ENCODE results near the gene NXN. TPM values are rescaled to one million over a fixed set of nuclear protein-coding genes. Genes with fewer than 3 reads are reported as not detected.
A peak's percentile ranks its signal among the peaks of the same experiment; 100 is the strongest.

NXN gene
- total RNA-seq, 2 donors from 2014 or later: 2.6 to 16.3 TPM

DNA sequence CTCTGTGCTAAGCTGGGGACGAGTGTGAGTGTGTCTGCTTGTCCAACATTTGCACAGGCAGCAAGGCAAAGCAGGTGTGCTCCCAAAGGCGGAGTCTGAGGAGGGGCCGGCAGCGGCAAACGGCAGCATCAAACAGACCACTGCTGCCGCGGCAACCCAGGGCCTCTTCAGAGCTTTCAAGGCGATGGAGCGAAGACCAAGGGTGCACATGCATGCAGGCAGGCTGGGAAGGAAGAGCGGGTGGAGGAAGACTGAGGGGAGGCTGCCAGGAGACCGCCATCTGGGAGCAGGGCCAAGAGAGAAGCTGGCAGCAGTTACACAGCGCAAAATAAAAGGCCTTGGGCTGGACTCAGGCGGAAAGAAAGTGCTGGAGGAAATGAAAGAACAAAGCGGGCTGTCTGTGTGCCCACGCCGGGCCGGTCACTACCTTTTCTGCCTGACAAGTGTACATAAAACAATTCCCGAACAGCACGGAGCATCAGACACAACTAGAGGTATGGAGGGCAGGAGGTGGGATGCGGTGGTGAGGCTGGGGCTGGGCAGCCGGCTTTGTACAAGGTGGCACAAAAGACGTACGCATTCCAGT is 25.9 kb upstream of the NXN start:
- H3K4me3 ChIP-seq: no peak overlapping the region
- TF ChIP-seq, protein P1, sequence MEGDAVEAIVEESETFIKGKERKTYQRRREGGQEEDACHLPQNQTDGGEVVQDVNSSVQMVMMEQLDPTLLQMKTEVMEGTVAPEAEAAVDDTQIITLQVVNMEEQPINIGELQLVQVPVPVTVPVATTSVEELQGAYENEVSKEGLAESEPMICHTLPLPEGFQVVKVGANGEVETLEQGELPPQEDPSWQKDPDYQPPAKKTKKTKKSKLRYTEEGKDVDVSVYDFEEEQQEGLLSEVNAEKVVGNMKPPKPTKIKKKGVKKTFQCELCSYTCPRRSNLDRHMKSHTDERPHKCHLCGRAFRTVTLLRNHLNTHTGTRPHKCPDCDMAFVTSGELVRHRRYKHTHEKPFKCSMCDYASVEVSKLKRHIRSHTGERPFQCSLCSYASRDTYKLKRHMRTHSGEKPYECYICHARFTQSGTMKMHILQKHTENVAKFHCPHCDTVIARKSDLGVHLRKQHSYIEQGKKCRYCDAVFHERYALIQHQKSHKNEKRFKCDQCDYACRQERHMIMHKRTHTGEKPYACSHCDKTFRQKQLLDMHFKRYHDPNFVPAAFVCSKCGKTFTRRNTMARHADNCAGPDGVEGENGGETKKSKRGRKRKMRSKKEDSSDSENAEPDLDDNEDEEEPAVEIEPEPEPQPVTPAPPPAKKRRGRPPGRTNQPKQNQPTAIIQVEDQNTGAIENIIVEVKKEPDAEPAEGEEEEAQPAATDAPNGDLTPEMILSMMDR (IDR thresholded peaks at IDR 0.05): no peak

DNA sequence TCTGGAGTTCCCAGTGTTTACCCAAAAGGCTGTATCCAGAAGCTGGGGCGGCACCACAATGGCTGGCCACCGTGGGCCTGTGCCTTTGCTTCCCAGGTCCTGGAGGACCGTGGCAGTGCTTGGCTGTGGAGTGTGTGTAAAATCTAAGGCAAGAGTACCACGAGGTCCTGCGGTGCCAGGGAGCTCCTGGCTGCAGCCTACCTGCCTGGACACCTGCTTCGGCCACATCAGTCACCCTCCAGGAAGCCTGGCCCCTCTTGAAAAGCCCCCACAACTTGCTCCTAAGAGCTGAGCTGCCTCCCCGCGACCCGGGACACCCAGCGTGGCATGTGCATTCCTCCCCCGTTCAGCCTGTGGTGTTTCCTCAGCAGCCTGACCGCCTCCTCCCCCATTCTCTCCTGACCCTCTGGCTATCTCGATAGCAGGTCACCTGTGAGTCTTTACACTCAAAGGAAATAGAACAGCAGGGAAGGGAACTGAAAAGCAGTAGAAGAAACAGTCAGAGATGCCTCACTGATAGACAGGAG is 25.3 kb upstream of the NXN start:
- Histone ChIP-seq H3K27ac (no peak overlapping the region), H3K4me3 (no peak overlapping the region), H3K9ac (ENCODE audit: low read depth in 2 of 2, low read length in 2 of 2) (peak overlapping the region in 1 of 2 donors; percentile 61), H3K27me3 (no peaks in the 10 kb centered on the region), H3K9me3 (no peaks in the 10 kb centered on the region), H3K4me1 (no peaks in the 10 kb centered on the region), H3K36me3 (peaks cover 11% of the 10 kb centered on the region)
- intact Hi-C loops (cut with DNase I): loop anchor here (5.0 kb wide), 1 partner anchor 52 kb away; no protein-coding TSS in a partner anchor
- DNase-seq: peak; percentile 22
- TF ChIP-seq, protein P1 (IDR thresholded peaks at IDR 0.05): no peak

More for the DNA sequence above, 25.9 kb upstream of the NXN start:
- no peaks in the 10 kb centered on the region for H3K27me3 ChIP-seq
- H3K9ac ChIP-seq (ENCODE audit: low read depth in 2 of 2, low read length in 2 of 2): peak overlapping the region in 1 of 2 donors; percentile 61
- no peaks in the 10 kb centered on the region for H3K9me3 ChIP-seq
- H3K4me1 ChIP-seq: no peaks in the 10 kb centered on the region
- peaks cover 16% of the 10 kb centered on the region for H3K36me3 ChIP-seq
- peak overlapping the region; percentile 30 for H3K27ac ChIP-seq
- DNase-seq: peak; percentile 63
- intact Hi-C loops (cut with DNase I): loop anchor here (5.0 kb wide), 1 partner anchor 52 kb away; no protein-coding TSS in a partner anchor

DNA sequence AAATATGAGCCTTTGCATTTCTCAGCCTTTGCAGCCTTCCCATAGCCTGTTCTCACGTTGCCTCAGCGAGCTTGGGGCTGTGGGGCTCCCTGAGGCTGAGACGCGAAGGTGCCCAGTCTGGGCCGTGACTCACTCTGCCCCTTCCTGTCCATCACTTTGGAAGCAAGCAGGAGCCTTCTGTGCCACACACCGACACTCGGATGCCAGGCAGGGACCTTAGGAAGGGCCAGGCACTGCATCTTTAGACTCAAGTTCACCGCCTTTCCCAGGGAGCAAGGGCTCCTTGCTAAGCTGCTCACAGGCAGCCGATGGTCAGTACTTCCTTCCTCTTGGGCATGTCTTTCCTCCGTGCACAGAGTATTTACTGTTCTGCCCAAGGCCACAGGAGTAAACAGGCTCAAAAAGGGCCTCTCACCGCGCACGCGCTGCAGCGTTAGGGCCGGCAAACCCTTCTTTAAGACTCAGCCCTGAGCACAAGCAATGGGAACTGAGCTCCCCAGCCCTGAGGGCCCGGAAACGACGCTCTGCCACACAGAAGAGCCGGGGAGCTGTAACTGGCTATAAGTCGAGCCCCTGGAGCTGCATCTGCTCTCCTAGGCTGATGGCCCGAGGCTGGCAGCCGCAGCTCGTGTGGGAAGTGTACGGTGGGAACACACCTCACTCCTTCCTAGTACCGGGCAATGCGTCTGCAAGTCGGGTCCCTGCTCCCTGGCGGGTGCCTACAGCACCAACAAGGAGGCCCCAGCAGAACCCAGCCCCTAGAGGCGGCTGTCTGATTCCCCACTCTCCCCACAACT is 24.6 kb upstream of the NXN start:
- Histone ChIP-seq H3K4me1 (no peaks in the 10 kb centered on the region), H3K9me3 (no peaks in the 10 kb centered on the region), H3K27ac (no peak overlapping the region), H3K36me3 (peaks cover 7% of the 10 kb centered on the region), H3K4me3 (no peak overlapping the region), H3K9ac (ENCODE audit: low read depth in 2 of 2, low read length in 2 of 2) (no peak overlapping the region), H3K27me3 (no peaks in the 10 kb centered on the region)
- intact Hi-C loops (cut with DNase I): no loop called here
- no peak for DNase-seq
- TF ChIP-seq, protein P1 (IDR thresholded peaks at IDR 0.05): no peak

DNA sequence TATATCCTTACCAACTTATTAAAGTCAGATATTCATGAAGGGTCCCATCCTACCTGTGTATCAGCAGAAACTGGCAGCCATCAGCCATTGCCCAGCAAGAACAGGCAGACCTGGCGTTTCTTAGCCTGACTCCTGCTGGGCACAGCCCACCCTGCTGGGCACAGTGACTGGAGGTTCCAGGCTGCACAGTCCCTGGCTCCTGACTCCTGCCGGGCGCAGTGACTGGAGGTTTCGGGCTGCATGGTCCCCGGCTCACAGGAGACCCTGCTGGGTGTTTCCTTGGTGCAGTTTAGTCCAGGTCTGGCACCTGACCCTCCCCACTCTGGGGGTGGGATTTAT is 24.0 kb upstream of the NXN start:
- intact Hi-C loops (cut with DNase I): no loop called here
- Histone ChIP-seq H3K36me3 (peaks cover 7% of the 10 kb centered on the region), H3K27me3 (no peaks in the 10 kb centered on the region), H3K9ac (ENCODE audit: low read depth in 2 of 2, low read length in 2 of 2) (no peak overlapping the region), H3K4me1 (no peaks in the 10 kb centered on the region), H3K27ac (no peak overlapping the region), H3K9me3 (no peaks in the 10 kb centered on the region), H3K4me3 (no peak overlapping the region)
- TF ChIP-seq, protein P1 (IDR thresholded peaks at IDR 0.05): no peak
- DNase-seq: no peak

DNA sequence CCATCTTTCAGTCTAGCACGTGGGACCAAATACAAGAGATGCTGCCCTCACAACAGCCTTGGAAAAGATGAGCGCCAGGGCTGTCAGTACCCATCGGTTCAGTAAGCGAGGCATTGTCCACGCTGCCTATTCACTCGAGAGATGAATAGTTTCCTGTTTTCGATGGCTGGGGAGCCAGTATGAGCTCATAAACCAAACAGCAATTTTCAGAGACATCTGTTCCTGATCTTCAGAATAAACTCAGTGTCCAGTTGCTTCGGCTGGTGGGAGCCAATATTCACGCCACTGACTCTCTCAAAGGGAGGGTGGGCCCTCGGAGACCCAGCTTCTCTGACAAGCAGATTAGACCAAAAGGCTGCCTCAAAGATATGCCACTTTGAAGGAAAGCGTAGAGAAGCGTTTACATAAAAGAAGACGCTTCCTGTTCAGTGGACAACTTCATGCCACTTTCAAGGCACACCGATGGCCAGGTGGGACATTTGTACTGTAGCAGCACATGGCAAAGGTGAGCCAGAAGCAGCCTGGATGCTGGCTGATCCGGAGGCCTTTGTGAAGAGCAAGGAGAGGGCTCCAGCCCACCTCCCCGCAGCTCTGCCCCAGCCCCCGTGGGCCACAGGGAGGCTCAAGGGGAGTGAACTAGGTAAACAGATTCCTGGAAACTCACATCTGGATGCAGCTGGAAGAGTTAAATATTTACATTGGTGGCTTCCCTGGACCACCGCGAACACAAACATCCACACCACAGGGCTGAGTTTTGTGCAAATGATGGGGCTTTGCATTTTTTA is 23.4 kb upstream of the NXN start:
- no peak for DNase-seq
- Histone ChIP-seq H3K27ac (peak overlapping the region; percentile 4), H3K4me1 (no peaks in the 10 kb centered on the region), H3K9me3 (no peaks in the 10 kb centered on the region), H3K36me3 (peaks cover 7% of the 10 kb centered on the region), H3K27me3 (no peaks in the 10 kb centered on the region), H3K4me3 (no peak overlapping the region), H3K9ac (ENCODE audit: low read depth in 2 of 2, low read length in 2 of 2) (no peak overlapping the region)
- intact Hi-C loops (cut with DNase I): no loop called here
- TF ChIP-seq, protein P1 (IDR thresholded peaks at IDR 0.05): no peak
